Calu3 (cell line): ENCODE results near the gene ARHGEF38. TPM values are rescaled to one million over a fixed set of nuclear protein-coding genes. Genes with fewer than 3 reads are reported as not detected.

Experiments used
- BruUV-seq: library from RNA; stranded (reverse); fragments of 400-500 nt; replicated peaks from 2 replicates; lab custom pipeline; 2021; lab: Mats Ljungman, UMichigan
- CTCF ChIA-PET: fragments of 300-600 bp; sonication (Branson Sonifier 250); formaldehyde crosslinking; loops from one replicate; lab custom pipeline; 2022; ENCODE audit warnings: antibody characterized with exemption; lab: Charles Lee
- DNase-seq: peaks from one replicate; pipeline ENCODE4 v3.0.0; 2022
- H3K27ac Mint-ChIP-seq: one replicate; pipeline ENCODE4 v1.8.0; 2022; ENCODE audit warnings: mixed read lengths; ENCODE audit not compliant: unreplicated experiment
- H3K27me3 Mint-ChIP-seq: one replicate; pipeline ENCODE4 v1.8.0; 2022; ENCODE audit warnings: mixed read lengths; ENCODE audit not compliant: unreplicated experiment
- H3K36me3 Mint-ChIP-seq: one replicate; pipeline ENCODE4 v1.8.0; 2022; ENCODE audit warnings: mild to moderate bottlenecking, moderate library complexity, mixed read lengths; ENCODE audit not compliant: insufficient read depth, unreplicated experiment
- H3K4me1 Mint-ChIP-seq: one replicate; pipeline ENCODE4 v1.8.0; 2022; ENCODE audit warnings: mild to moderate bottlenecking, low read depth, mixed read lengths; ENCODE audit not compliant: unreplicated experiment
- H3K4me3 Mint-ChIP-seq: one replicate; pipeline ENCODE4 v1.8.0; 2022; ENCODE audit warnings: mild to moderate bottlenecking, low read depth, moderate library complexity, mixed read lengths; ENCODE audit not compliant: unreplicated experiment
- H3K9me3 Mint-ChIP-seq: one replicate; pipeline ENCODE4 v1.8.0; 2022; ENCODE audit warnings: low read depth, mixed read lengths; ENCODE audit not compliant: unreplicated experiment
- CTCF ChIP-seq: fragments of 200-600 bp; IDR thresholded peaks from one replicate; pipeline ENCODE4 v1.8.0; 2022; ENCODE audit warnings: antibody characterized with exemption; ENCODE audit not compliant: unreplicated experiment
- intact Hi-C: fragments of 100-400 bp; cut with micrococcal nuclease; formaldehyde crosslinking; loops from one replicate; pipeline ENCODE4 v1.10.0; 2022; ENCODE audit not compliant: unreplicated experiment
- total RNA-seq: library from RNA; stranded (reverse); gene quantifications from 2 replicates; pipeline ENCODE4 v1.2.3, GENCODE V29; 2022

ARHGEF38 gene
- total RNA-seq, 1 experiment from 2014 or later: 16.6 TPM

GRCh38 chr4:105568584-105568983 is 16.2 kb downstream of the ARHGEF38 start:
- DNase-seq: no peak
- no peak overlapping the region for H3K4me3 Mint-ChIP-seq
- H3K4me1 Mint-ChIP-seq: peaks cover 23% of the 10 kb centered on the region
- no peaks in the 10 kb centered on the region for H3K27me3 Mint-ChIP-seq
- CTCF ChIA-PET: interaction anchor here (0.6 kb wide), 1 partner anchor 20 kb away, joined by 3 read pairs; no protein-coding TSS in a partner anchor
- no peak for TF ChIP-seq CTCF
- intact Hi-C loops: no loop called here
- no peak overlapping the region for H3K27ac Mint-ChIP-seq
- H3K9me3 Mint-ChIP-seq: no peaks in the 10 kb centered on the region
- peaks cover 10% of the 10 kb centered on the region for H3K36me3 Mint-ChIP-seq
- BruUV-seq: no TSS peak

GRCh38 chr4:105569057-105569865 is 16.8 kb downstream of the ARHGEF38 start:
- no peaks in the 10 kb centered on the region for H3K27me3 Mint-ChIP-seq
- H3K4me1 Mint-ChIP-seq: peaks cover 21% of the 10 kb centered on the region
- TF ChIP-seq CTCF: no peak
- H3K36me3 Mint-ChIP-seq: peaks cover 8% of the 10 kb centered on the region
- CTCF ChIA-PET: interaction anchor here (0.6 kb wide), 1 partner anchor 19 kb away, joined by 3 read pairs; no protein-coding TSS in a partner anchor
- no peaks in the 10 kb centered on the region for H3K9me3 Mint-ChIP-seq
- H3K27ac Mint-ChIP-seq: no peak overlapping the region
- no peak overlapping the region for H3K4me3 Mint-ChIP-seq
- intact Hi-C loops: no loop called here
- no TSS peak for BruUV-seq
- no peak for DNase-seq

DNA sequence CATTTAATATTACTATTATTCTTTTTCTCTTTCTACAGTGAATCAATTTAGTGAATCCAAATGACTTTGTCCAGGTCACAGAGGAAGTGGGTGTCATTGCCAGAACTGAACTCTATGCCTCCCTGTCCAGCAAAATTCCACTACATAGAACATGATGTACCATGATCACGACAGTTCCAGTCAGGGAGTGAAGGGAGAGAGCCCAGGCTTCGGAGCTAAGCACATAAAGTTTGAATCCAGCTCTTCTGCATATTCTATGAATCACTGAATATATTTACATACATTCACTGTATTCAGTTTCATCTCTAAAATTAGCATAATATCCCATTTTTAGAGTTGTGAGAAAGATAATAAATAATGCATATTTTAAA is 17.4 kb downstream of the ARHGEF38 start:
- TF ChIP-seq CTCF: no peak
- CTCF ChIA-PET: no interaction called here
- no peaks in the 10 kb centered on the region for H3K27me3 Mint-ChIP-seq
- intact Hi-C loops: no loop called here
- DNase-seq: no peak
- no peak overlapping the region for H3K27ac Mint-ChIP-seq
- no TSS peak for BruUV-seq
- no peak overlapping the region for H3K4me3 Mint-ChIP-seq
- H3K36me3 Mint-ChIP-seq: peaks cover 6% of the 10 kb centered on the region
- no peaks in the 10 kb centered on the region for H3K9me3 Mint-ChIP-seq
- H3K4me1 Mint-ChIP-seq: peaks cover 15% of the 10 kb centered on the region

DNA sequence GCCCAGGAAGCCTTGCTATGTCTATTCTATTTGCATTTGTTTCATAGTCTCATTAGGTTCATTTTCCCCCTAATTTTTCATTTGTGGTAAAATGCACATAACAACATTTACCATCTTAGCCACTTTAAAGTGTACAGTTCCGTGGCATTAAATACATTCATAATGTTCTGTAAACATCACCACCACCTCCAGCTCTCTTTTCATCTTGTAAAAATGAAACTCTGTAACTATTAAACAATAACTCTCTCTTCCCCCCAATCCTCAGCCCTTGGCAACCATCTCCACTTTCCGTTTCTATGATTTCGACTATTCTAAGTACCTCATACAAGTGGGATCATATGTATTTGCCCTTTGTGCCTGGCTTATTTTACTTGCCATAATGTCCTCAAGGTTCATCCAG is 19.9 kb downstream of the ARHGEF38 start:
- no peak for TF ChIP-seq CTCF
- no peak for DNase-seq
- H3K9me3 Mint-ChIP-seq: no peaks in the 10 kb centered on the region
- intact Hi-C loops: no loop called here
- H3K27me3 Mint-ChIP-seq: no peaks in the 10 kb centered on the region
- H3K4me1 Mint-ChIP-seq: peaks cover 13% of the 10 kb centered on the region
- H3K27ac Mint-ChIP-seq: no peak overlapping the region
- H3K36me3 Mint-ChIP-seq: no peaks in the 10 kb centered on the region
- H3K4me3 Mint-ChIP-seq: no peak overlapping the region
- BruUV-seq: no TSS peak
- CTCF ChIA-PET: no interaction called here
